ENCODE data around the gene CD19. TPM values are rescaled to one million over a fixed set of nuclear protein-coding genes. Genes with fewer than 3 reads are reported as not detected.

The CD19 gene
- polyA plus RNA-seq, 1 experiment, result not detected

GRCh38 chr16:28930203-28930602, 1.6 kb upstream of the CD19 start:
- Histone ChIP-seq H3K27me3 (ENCODE audit: control insufficient read depth, insufficient read depth, low read length) (no peaks in the 10 kb centered on the region), H3K4me3 (ENCODE audit: low read depth, low read length) (no peak overlapping the region), H3K9me3 (ENCODE audit: control insufficient read depth, insufficient read depth, low read length) (no peaks in the 10 kb centered on the region; the same call in 1 of the 2 replicates), H3K27ac (ENCODE audit: low read depth, low read length) (no peak overlapping the region)
- ChIA-PET POLR2A (no interaction called here), CTCF (interaction anchor here (2.0 kb wide), 1 partner anchor 15 kb away, joined by 8 read pairs; no protein-coding TSS in a partner anchor)
- TF ChIP-seq CTCF (IDR thresholded peaks at IDR 0.05; ENCODE audit: low read depth, low read length), result no peak
- DNase-seq (ENCODE audit: low read depth, low spot score), result no peak

GRCh38 chr16:28930652-28931051, 1.1 kb upstream of the CD19 start:
- no peak for DNase-seq (ENCODE audit: low read depth, low spot score)
- CTCF ChIA-PET, result no interaction called here
- H3K4me3 ChIP-seq (ENCODE audit: low read depth, low read length), result no peak overlapping the region
- no peak for TF ChIP-seq CTCF (IDR thresholded peaks at IDR 0.05; ENCODE audit: low read depth, low read length)
- H3K27me3 ChIP-seq (ENCODE audit: control insufficient read depth, insufficient read depth, low read length), result no peaks in the 10 kb centered on the region
- no peaks in the 10 kb centered on the region for H3K9me3 ChIP-seq (ENCODE audit: control insufficient read depth, insufficient read depth, low read length)
- POLR2A ChIA-PET, result no interaction called here
- no peak overlapping the region for H3K27ac ChIP-seq (ENCODE audit: low read depth, low read length)

- ChIA-PET POLR2A (interaction anchor here (0.6 kb wide), 1 partner anchor 53 kb away, joined by 6 read pairs; no protein-coding TSS in a partner anchor), CTCF (interaction anchor here (1.4 kb wide), 1 partner anchor 13 kb away, joined by 5 read pairs; no protein-coding TSS in a partner anchor)
- TF ChIP-seq CTCF (IDR thresholded peaks at IDR 0.05; ENCODE audit: low read depth, low read length), result no peak
- DNase-seq (ENCODE audit: low read depth, low spot score), result no peak
- H3K27me3 ChIP-seq (ENCODE audit: control insufficient read depth, insufficient read depth, low read length), result no peaks in the 10 kb centered on the region
- H3K9me3 ChIP-seq (ENCODE audit: control insufficient read depth, insufficient read depth, low read length), result peaks cover 7% of the 10 kb centered on the region; the same call in 1 of the 2 replicates
- no peak overlapping the region for H3K27ac ChIP-seq (ENCODE audit: low read depth, low read length)
- no peak overlapping the region for H3K4me3 ChIP-seq (ENCODE audit: low read depth, low read length)
These were observed 769 bp downstream of the CD19 start for GRCh38 chr16:28932339-28933141.

GRCh38 chr16:28933171-28933570, 1.4 kb downstream of the CD19 start:
- no peaks in the 10 kb centered on the region for H3K27me3 ChIP-seq (ENCODE audit: control insufficient read depth, insufficient read depth, low read length)
- no peak overlapping the region for H3K4me3 ChIP-seq (ENCODE audit: low read depth, low read length)
- no peak for DNase-seq (ENCODE audit: low read depth, low spot score)
- CTCF ChIA-PET, result interaction anchor here (0.6 kb wide), 1 partner anchor 110 kb away, joined by 3 read pairs; the partner anchor contains the start of gene ATXN2L
- no peak for TF ChIP-seq CTCF (IDR thresholded peaks at IDR 0.05; ENCODE audit: low read depth, low read length)
- POLR2A ChIA-PET, result no interaction called here
- H3K9me3 ChIP-seq (ENCODE audit: control insufficient read depth, insufficient read depth, low read length), result peaks cover 7% of the 10 kb centered on the region; the same call in 1 of the 2 replicates
- H3K27ac ChIP-seq (ENCODE audit: low read depth, low read length), result no peak overlapping the region

GRCh38 chr16:28935346-28935745, 3.6 kb downstream of the CD19 start:
- no peak for DNase-seq (ENCODE audit: low read depth, low spot score)
- CTCF ChIA-PET, result interaction anchor here (1.8 kb wide), 1 partner anchor 10 kb away, joined by 14 read pairs; no protein-coding TSS in a partner anchor

More at GRCh38 chr16:28935346-28935745, 3.6 kb downstream of the CD19 start:
- no peak for TF ChIP-seq CTCF (IDR thresholded peaks at IDR 0.05; ENCODE audit: low read depth, low read length)
- Histone ChIP-seq H3K4me3 (ENCODE audit: low read depth, low read length) (no peak overlapping the region), H3K27ac (ENCODE audit: low read depth, low read length) (no peak overlapping the region), H3K9me3 (ENCODE audit: control insufficient read depth, insufficient read depth, low read length) (peaks cover 7% of the 10 kb centered on the region; the same call in 1 of the 2 replicates), H3K27me3 (ENCODE audit: control insufficient read depth, insufficient read depth, low read length) (no peaks in the 10 kb centered on the region)
- POLR2A ChIA-PET, result no interaction called here

Data from AG04450 (cell line).